Colonic mucosa (tissue), 4 donors: ENCODE data around the gene AKIP1. TPM values are rescaled to one million over a fixed set of nuclear protein-coding genes. Genes with fewer than 3 reads are reported as not detected.

ENCODE experiments used
- DNase-seq: peaks from one replicate; pipeline ENCODE4 v3.0.0-alpha.2; 2020
- H3K27ac ChIP-seq: fragments of 200-600 bp; one replicate; pipeline ENCODE4 v1.8.0; 2021
- H3K27me3 ChIP-seq: fragments of 200-600 bp; one replicate; pipeline ENCODE4 v1.8.0; 2021
- H3K36me3 ChIP-seq: fragments of 200-600 bp; one replicate; pipeline ENCODE4 v1.8.0; 2021
- H3K4me1 ChIP-seq: fragments of 200-600 bp; one replicate; pipeline ENCODE4 v1.8.0; 2021; ENCODE audit warnings: mild to moderate bottlenecking
- H3K4me3 ChIP-seq: fragments of 200-600 bp; one replicate; pipeline ENCODE4 v1.8.0; 2021
- H3K9ac ChIP-seq, 2 donors: one replicate each; pipeline ENCODE4 v1.7.0; 2013; ENCODE audit warnings: control low read depth in 2 of 2, low read depth in 2 of 2, low read length in 2 of 2
- H3K9me3 ChIP-seq: fragments of 200-600 bp; one replicate; pipeline ENCODE4 v1.8.0; 2021
- CTCF ChIP-seq: fragments of 200-600 bp; IDR thresholded peaks from one replicate; pipeline ENCODE4 v1.8.0; 2022; ENCODE audit warnings: antibody characterized with exemption, mild to moderate bottlenecking
- intact Hi-C: fragments of 100-400 bp; cut with DNase I; formaldehyde crosslinking; loops from one replicate; pipeline ENCODE4 v1.14.1; 2022
- total RNA-seq, 2 donors: library from RNA; stranded (reverse); fragmentation: NEBNext Ultra II Directional in 1 of 2; extraction: Animal tissue kit (Norgen Biotek cat#: 25700) in 1 of 2; gene quantifications; one replicate each; pipeline ENCODE4 v1.2.1, GENCODE V29; 2021
- donor health status: healthy.
- donor health status: DM: no; HTN: no; CAD: no.
- donor health status: DM: no; HTN: no; CAD: no.

AKIP1 gene
- total RNA-seq, 2 donors from 2014 or later, result 16.7 to 22.3 TPM

- Histone ChIP-seq H3K27me3 (no peaks in the 10 kb centered on the region), H3K4me3 (peak overlapping the region; percentile 74), H3K36me3 (no peaks in the 10 kb centered on the region), H3K27ac (peak overlapping the region; percentile 98), H3K9me3 (no peaks in the 10 kb centered on the region), H3K4me1 (peaks cover 8% of the 10 kb centered on the region), H3K9ac (peak overlapping the region; percentile 94 to 95)
- TF ChIP-seq CTCF, result no peak
- intact Hi-C loops, result loop anchor here (5.0 to 10.0 kb wide), 2 partner anchors 51 to 149 kb away; partner anchors contain the start of gene AKIP1
- peak; percentile 90 for DNase-seq
Measured at GRCh38 chr11:8963569-8964323, 52.8 kb downstream of the AKIP1 start.

GRCh38 chr11:8964324-8965320 is 53.6 kb downstream of the AKIP1 start, which contains the start of gene TMEM9B:
TMEM9B (minus strand) TSS chr11:8964442; CDS start chr11:8964313, 129 bp downstream.
- H3K27ac ChIP-seq, result peak within 1 kb of the TSS; percentile 98
- H3K27me3 ChIP-seq, result no peaks in the 10 kb centered on the region
- peak within 1 kb of the TSS; percentile 74 for H3K4me3 ChIP-seq
- no peaks in the 10 kb centered on the region for H3K9me3 ChIP-seq
- intact Hi-C loops, result loop anchor here (5.0 to 10.0 kb wide), 2 partner anchors 52 to 150 kb away; partner anchors contain the start of gene AKIP1
- peaks cover 8% of the 10 kb centered on the region for H3K4me1 ChIP-seq
- no peak for TF ChIP-seq CTCF
- peak; percentile 93 for DNase-seq
- no peaks in the 10 kb centered on the region for H3K36me3 ChIP-seq
- H3K9ac ChIP-seq, result peak within 1 kb of the TSS; percentile 94 to 95

GRCh38 chr11:8967184-8967583 is 56.2 kb downstream of the AKIP1 start:
- no peak overlapping the region for H3K4me3 ChIP-seq
- H3K27me3 ChIP-seq, result no peaks in the 10 kb centered on the region
- no peaks in the 10 kb centered on the region for H3K36me3 ChIP-seq
- H3K9ac ChIP-seq, result no peak overlapping the region
- TF ChIP-seq CTCF, result no peak
- no peaks in the 10 kb centered on the region for H3K9me3 ChIP-seq
- H3K4me1 ChIP-seq, result peaks cover 8% of the 10 kb centered on the region
- DNase-seq, result no peak
- intact Hi-C loops, result loop anchor here (10.0 kb wide), 1 partner anchor 152 kb away; a partner anchor contains a TSS
- H3K27ac ChIP-seq, result no peak overlapping the region

Other genes with a start within 250 kb of the AKIP1 start
- gene TRIM66, start 228.5 kb upstream of the AKIP1 start, total RNA-seq, result 10 to 100 TPM in 1 of 2 donors, 1 to 10 TPM in 1; 5.9 to 10.6 TPM
- gene RPL27A, start 228.4 kb upstream of the AKIP1 start, total RNA-seq, result 1,000 to 10,000 TPM in 1 of 2 donors, 100 to 1,000 TPM in 1; 701 to 1,045 TPM
- not detected for gene C11orf16, start 21.8 kb downstream of the AKIP1 start, total RNA-seq
- gene ASCL3, start 31.8 kb downstream of the AKIP1 start, total RNA-seq, result not detected
- 10 to 100 TPM; 55.3 to 69.3 TPM for gene TMEM9B, start 53.3 kb downstream of the AKIP1 start, total RNA-seq
- gene NRIP3, start 92.8 kb downstream of the AKIP1 start, total RNA-seq, result under 1 TPM; 0.20 to 0.42 TPM
- gene SCUBE2, start 180.4 kb downstream of the AKIP1 start, total RNA-seq, result 1 to 10 TPM; 2.5 to 7.5 TPM